Measurements from ENCODE around the gene ATAD3B. TPM values are rescaled to one million over a fixed set of nuclear protein-coding genes. Genes with fewer than 3 reads are reported as not detected.
"Not testable (repeated sequence)": the region's sequence is repeated elsewhere in the genome, so short reads cannot be mapped to it uniquely, and the experiment has no call there.

ATAD3B gene
- polyA plus RNA-seq, 3 donors, result 2.3 to 23.3 (median 2.3) TPM

DNA sequence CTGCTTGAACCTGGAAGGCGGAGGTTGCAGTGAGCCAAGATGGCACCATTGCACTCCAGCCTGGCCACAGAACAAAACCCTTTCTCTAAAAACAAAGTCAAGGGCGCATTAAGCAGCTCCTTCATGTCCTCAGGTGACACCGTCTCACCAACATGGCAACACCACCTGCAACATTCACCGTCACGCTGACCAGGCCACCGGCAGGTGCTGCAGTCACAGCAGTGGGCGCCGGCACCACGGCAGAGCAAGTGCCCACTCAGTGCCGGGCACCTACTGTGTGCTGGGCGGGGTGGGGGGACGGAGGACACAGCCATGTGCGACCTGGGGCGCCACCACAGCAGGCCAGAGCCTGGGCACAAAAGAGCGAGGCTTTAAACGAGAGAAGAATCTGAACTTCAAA is 12.1 kb downstream of the ATAD3B start:
- no peaks in the 10 kb centered on the region for H4K20me1 ChIP-seq (ENCODE audit: insufficient read depth, low read length)
- H3K9me3 ChIP-seq (replicated peaks in 1 of 2; ENCODE audit: control insufficient read depth in 1 of 2, insufficient read depth in 1 of 2, low read length in 2 of 2), result no peaks in the 10 kb centered on the region
- Mint-ChIP-seq H3K27me3 (ENCODE audit: low read depth in 3 of 3) (peaks cover 0 to 2% (median 0%) of the 10 kb centered on the region in 3 donors), H3K36me3 (peaks cover 44 to 74% of the 10 kb centered on the region in 2 donors), H3K27ac (no peak overlapping the region), H3K4me1 (no peaks in the 10 kb centered on the region), H3K4me3 (no peak overlapping the region), H3K9me3 (peaks cover 0 to 3% (median 0%) of the 10 kb centered on the region in 7 donors)
- H3K4me1 ChIP-seq (ENCODE audit: control insufficient read depth in 1 of 2, insufficient read depth in 2 of 2, low read length in 2 of 2), result no peaks in the 10 kb centered on the region
- no peak overlapping the region for H3K4me2 ChIP-seq (replicated peaks; ENCODE audit: extremely low read depth, low read length, poor library complexity, severe bottlenecking)
- intact Hi-C loops (cut with micrococcal nuclease), result no loop called here
- H3K4me3 ChIP-seq (replicated peaks in 1 of 3; ENCODE audit: low read depth in 2 of 3, low read length in 3 of 3), result no peak overlapping the region
- no peak overlapping the region for H3K9ac ChIP-seq (ENCODE audit: insufficient read depth, low read length, poor library complexity, severe bottlenecking)
- H3K27ac ChIP-seq (ENCODE audit: low read depth in 1 of 2, low read length in 2 of 2), result no peak overlapping the region
- H3K79me2 ChIP-seq (ENCODE audit: insufficient read depth, low read length), result no peaks in the 10 kb centered on the region
- no peak for DNase-seq
- no peaks in the 10 kb centered on the region for H3K27me3 ChIP-seq (ENCODE audit: control insufficient read depth in 2 of 2, insufficient read depth in 2 of 2, low read length in 2 of 2)
- no peak overlapping the region for H2AFZ ChIP-seq (ENCODE audit: insufficient read depth, low read depth, low read length, poor library complexity, severe bottlenecking)
- 93% methylated on average over 15 of the region's 16 CpGs for WGBS (ENCODE audit: insufficient coverage)
- TF ChIP-seq, protein P1, sequence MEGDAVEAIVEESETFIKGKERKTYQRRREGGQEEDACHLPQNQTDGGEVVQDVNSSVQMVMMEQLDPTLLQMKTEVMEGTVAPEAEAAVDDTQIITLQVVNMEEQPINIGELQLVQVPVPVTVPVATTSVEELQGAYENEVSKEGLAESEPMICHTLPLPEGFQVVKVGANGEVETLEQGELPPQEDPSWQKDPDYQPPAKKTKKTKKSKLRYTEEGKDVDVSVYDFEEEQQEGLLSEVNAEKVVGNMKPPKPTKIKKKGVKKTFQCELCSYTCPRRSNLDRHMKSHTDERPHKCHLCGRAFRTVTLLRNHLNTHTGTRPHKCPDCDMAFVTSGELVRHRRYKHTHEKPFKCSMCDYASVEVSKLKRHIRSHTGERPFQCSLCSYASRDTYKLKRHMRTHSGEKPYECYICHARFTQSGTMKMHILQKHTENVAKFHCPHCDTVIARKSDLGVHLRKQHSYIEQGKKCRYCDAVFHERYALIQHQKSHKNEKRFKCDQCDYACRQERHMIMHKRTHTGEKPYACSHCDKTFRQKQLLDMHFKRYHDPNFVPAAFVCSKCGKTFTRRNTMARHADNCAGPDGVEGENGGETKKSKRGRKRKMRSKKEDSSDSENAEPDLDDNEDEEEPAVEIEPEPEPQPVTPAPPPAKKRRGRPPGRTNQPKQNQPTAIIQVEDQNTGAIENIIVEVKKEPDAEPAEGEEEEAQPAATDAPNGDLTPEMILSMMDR (IDR thresholded peaks at IDR 0.05), result no peak
- peaks cover 42 to 56% of the 10 kb centered on the region in 2 donors for H3K36me3 ChIP-seq (replicated peaks in 1 of 2; ENCODE audit: control insufficient read depth in 1 of 2, insufficient read depth in 2 of 2, low read length in 2 of 2)

DNA sequence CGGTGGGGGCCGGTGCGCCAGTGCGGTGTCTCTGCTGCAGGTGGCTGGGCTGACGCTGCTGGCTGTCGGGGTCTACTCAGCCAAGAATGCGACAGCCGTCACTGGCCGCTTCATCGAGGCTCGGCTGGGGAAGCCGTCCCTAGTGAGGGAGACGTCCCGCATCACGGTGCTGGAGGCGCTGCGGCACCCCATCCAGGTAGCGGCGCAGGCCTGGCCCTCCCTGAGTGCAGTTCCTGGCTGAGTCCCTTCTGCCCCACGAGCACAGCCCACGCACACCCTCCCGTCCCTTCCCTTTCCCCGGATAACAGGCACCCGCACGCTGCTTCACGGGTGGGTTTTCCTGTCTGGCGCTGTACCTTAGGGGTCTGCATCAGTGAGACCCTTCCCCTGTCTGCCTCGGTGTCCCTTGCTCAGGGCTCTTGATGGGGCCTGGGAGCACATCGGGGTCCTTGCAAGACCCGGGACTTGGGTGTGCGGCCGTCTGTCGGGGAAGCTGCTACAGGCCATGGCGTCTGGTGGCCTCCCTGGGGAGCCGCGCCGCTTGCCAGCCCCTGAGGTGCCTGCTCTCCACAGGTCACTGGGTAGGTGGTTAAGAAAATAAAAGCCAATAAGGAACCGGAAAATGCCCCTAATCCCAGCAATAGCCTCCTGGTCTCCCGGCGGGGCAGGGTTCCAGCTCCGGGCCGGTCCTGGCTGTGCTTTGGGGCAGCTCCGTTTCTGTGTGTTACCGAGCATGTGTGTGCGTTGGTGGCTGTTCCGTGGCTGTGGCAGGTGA is 13.6 kb downstream of the ATAD3B start:
- H3K9me3 ChIP-seq (replicated peaks in 1 of 2; ENCODE audit: control insufficient read depth in 1 of 2, insufficient read depth in 1 of 2, low read length in 2 of 2); H3K9me3 Mint-ChIP-seq; H4K20me1 ChIP-seq (ENCODE audit: insufficient read depth, low read length); H3K27me3 ChIP-seq (ENCODE audit: control insufficient read depth in 2 of 2, insufficient read depth in 2 of 2, low read length in 2 of 2); H3K27ac ChIP-seq (ENCODE audit: low read depth in 1 of 2, low read length in 2 of 2); H3K4me2 ChIP-seq (replicated peaks; ENCODE audit: extremely low read depth, low read length, poor library complexity, severe bottlenecking); H3K79me2 ChIP-seq (ENCODE audit: insufficient read depth, low read length); H3K27ac Mint-ChIP-seq; intact Hi-C loops (cut with micrococcal nuclease); H2AFZ ChIP-seq (ENCODE audit: insufficient read depth, low read depth, low read length, poor library complexity, severe bottlenecking); DNase-seq; H3K27me3 Mint-ChIP-seq (ENCODE audit: low read depth in 3 of 3); H3K4me1 ChIP-seq (ENCODE audit: control insufficient read depth in 1 of 2, insufficient read depth in 2 of 2, low read length in 2 of 2); H3K4me1 Mint-ChIP-seq; H3K4me3 Mint-ChIP-seq; H3K9ac ChIP-seq (ENCODE audit: insufficient read depth, low read length, poor library complexity, severe bottlenecking); H3K4me3 ChIP-seq (replicated peaks in 1 of 3; ENCODE audit: low read depth in 2 of 3, low read length in 3 of 3): not testable (repeated sequence)
- 95% methylated on average over 7 of the region's 46 CpGs for WGBS (ENCODE audit: insufficient coverage)
- peaks cover 44 to 59% of the 10 kb centered on the region in 2 donors for H3K36me3 ChIP-seq (replicated peaks in 1 of 2; ENCODE audit: control insufficient read depth in 1 of 2, insufficient read depth in 2 of 2, low read length in 2 of 2)
- peaks cover 45 to 77% of the 10 kb centered on the region in 2 donors for H3K36me3 Mint-ChIP-seq

DNA sequence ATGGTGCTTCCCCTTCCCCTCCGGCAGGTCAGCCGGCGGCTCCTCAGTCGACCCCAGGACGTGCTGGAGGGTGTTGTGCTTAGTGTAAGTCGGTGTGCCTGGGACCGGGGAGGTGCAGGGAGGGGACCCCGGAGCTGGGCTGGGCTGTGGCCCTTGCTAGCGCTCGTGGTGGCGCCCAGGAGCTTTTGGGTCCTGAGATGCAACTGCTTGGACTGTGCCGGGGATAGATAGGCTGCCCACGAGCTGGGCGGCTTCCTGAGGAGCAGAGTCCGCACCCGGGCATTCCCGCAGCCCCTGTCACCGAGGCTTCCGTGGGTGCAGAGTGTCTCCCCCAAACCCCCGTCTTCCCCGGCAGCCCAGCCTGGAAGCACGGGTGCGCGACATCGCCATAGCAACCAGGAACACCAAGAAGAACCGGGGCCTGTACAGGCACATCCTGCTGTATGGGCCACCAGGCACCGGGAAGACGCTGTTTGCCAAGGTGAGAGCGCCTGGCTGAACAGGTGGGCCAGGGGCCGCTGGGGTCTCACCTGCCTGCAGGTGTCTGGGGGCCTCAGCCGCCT is 14.3 kb downstream of the ATAD3B start:
- DNase-seq; H3K27ac Mint-ChIP-seq; H3K27me3 Mint-ChIP-seq (ENCODE audit: low read depth in 3 of 3); intact Hi-C loops (cut with micrococcal nuclease); H3K27ac ChIP-seq (ENCODE audit: low read depth in 1 of 2, low read length in 2 of 2); H3K27me3 ChIP-seq (ENCODE audit: control insufficient read depth in 2 of 2, insufficient read depth in 2 of 2, low read length in 2 of 2); H3K4me3 Mint-ChIP-seq; H3K4me1 ChIP-seq (ENCODE audit: control insufficient read depth in 1 of 2, insufficient read depth in 2 of 2, low read length in 2 of 2); H3K9me3 ChIP-seq (replicated peaks in 1 of 2; ENCODE audit: control insufficient read depth in 1 of 2, insufficient read depth in 1 of 2, low read length in 2 of 2); H3K4me1 Mint-ChIP-seq; H3K4me2 ChIP-seq (replicated peaks; ENCODE audit: extremely low read depth, low read length, poor library complexity, severe bottlenecking); H2AFZ ChIP-seq (ENCODE audit: insufficient read depth, low read depth, low read length, poor library complexity, severe bottlenecking); H3K4me3 ChIP-seq (replicated peaks in 1 of 3; ENCODE audit: low read depth in 2 of 3, low read length in 3 of 3); H3K9ac ChIP-seq (ENCODE audit: insufficient read depth, low read length, poor library complexity, severe bottlenecking); H3K79me2 ChIP-seq (ENCODE audit: insufficient read depth, low read length); H4K20me1 ChIP-seq (ENCODE audit: insufficient read depth, low read length): not testable (repeated sequence)
- Mint-ChIP-seq H3K9me3 (peaks cover 0 to 12% (median 3%) of the 10 kb centered on the region in 7 donors), H3K36me3 (peaks cover 51 to 78% of the 10 kb centered on the region in 2 donors)
- WGBS (ENCODE audit: insufficient coverage), result 99% methylated on average over 24 of the region's 31 CpGs
- peaks cover 46 to 65% of the 10 kb centered on the region in 2 donors for H3K36me3 ChIP-seq (replicated peaks in 1 of 2; ENCODE audit: control insufficient read depth in 1 of 2, insufficient read depth in 2 of 2, low read length in 2 of 2)

All from CD14-positive monocyte (primary cell).